ENCODE data around the gene BICRAL.
A peak's percentile ranks its signal among the peaks of the same experiment; 100 is the strongest.
"Not testable (repeated sequence)": the region's sequence is repeated elsewhere in the genome, so short reads cannot be mapped to it uniquely, and the experiment has no call there.

Gene BICRAL

DNA sequence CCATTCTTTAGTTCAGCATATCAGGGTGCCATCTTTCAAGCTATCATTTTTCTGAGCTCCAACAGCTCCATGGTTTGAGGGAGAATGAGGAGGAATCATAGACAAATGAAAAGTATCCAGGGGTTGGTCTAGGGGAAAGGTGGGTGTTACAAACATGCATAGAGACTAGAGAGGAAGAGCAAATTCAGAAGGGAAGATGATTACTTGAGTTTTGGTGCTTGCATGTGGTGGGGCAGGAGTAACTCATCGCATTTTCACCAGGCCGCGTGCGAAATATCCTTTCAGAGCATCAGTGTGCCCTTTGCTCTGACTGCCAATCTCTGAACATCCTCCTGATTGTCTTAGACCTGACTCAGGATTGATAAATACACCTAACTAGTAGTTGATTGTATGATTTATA is 7.7 kb upstream of the BICRAL start:
- H3K4me2 ChIP-seq (ENCODE audit: low read length), result peak overlapping the region; percentile 95
- TF ChIP-seq, protein P1, sequence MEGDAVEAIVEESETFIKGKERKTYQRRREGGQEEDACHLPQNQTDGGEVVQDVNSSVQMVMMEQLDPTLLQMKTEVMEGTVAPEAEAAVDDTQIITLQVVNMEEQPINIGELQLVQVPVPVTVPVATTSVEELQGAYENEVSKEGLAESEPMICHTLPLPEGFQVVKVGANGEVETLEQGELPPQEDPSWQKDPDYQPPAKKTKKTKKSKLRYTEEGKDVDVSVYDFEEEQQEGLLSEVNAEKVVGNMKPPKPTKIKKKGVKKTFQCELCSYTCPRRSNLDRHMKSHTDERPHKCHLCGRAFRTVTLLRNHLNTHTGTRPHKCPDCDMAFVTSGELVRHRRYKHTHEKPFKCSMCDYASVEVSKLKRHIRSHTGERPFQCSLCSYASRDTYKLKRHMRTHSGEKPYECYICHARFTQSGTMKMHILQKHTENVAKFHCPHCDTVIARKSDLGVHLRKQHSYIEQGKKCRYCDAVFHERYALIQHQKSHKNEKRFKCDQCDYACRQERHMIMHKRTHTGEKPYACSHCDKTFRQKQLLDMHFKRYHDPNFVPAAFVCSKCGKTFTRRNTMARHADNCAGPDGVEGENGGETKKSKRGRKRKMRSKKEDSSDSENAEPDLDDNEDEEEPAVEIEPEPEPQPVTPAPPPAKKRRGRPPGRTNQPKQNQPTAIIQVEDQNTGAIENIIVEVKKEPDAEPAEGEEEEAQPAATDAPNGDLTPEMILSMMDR (IDR thresholded peaks at IDR 0.05; ENCODE audit: low read depth, low read length, poor library complexity, severe bottlenecking), result no peak
- TF ChIP-seq EZH2phosphoT487 (IDR thresholded peaks at IDR 0.05; ENCODE audit: borderline replicate concordance, low read length), result no peak
- peak overlapping the region; percentile 99 for H3K27ac ChIP-seq (ENCODE audit: low read depth, low read length)
- H3K4me1 ChIP-seq (ENCODE audit: control insufficient read depth, low read length), result peaks cover 98% of the 10 kb centered on the region
- peaks cover 47% of the 10 kb centered on the region for H3K79me2 ChIP-seq (ENCODE audit: control insufficient read depth, low read length)
- peak overlapping the region; percentile 67 for H3K4me3 ChIP-seq (ENCODE audit: low read length)
- peaks cover 10% of the 10 kb centered on the region; the same call in 1 of the 2 replicates for H3K36me3 ChIP-seq (ENCODE audit: control insufficient read depth, low read length)
- no peaks in the 10 kb centered on the region for H3K9me3 ChIP-seq (ENCODE audit: control insufficient read depth, insufficient read depth, low read length)
- no peaks in the 10 kb centered on the region for H4K20me1 ChIP-seq (ENCODE audit: control insufficient read depth, insufficient read depth, low read depth, low read length)
- no peaks in the 10 kb centered on the region for H3K9me2 ChIP-seq (replicated peaks; ENCODE audit: control insufficient read depth, low read length)
- peaks cover 66% of the 10 kb centered on the region for H3F3A ChIP-seq (ENCODE audit: control insufficient read depth, insufficient read depth)
- no peaks in the 10 kb centered on the region for H3K27me3 ChIP-seq (ENCODE audit: control insufficient read depth, low read length)

GRCh38 chr6:42774821-42775487 is 6.9 kb upstream of the BICRAL start:
- peak overlapping the region; percentile 95 for H3K4me2 ChIP-seq (ENCODE audit: low read length)
- H3K27ac ChIP-seq (ENCODE audit: low read depth, low read length), result peak overlapping the region; percentile 99

GRCh38 chr6:42777126-42777822 is 4.6 kb upstream of the BICRAL start:
- Histone ChIP-seq H3K36me3 (ENCODE audit: control insufficient read depth, low read length) (peaks cover 10% of the 10 kb centered on the region; the same call in 1 of the 2 replicates), H3K27me3 (ENCODE audit: control insufficient read depth, low read length) (no peaks in the 10 kb centered on the region), H3K4me3 (ENCODE audit: low read length) (peak overlapping the region; percentile 56), H3K9me2 (replicated peaks; ENCODE audit: control insufficient read depth, low read length) (no peaks in the 10 kb centered on the region), H3K79me2 (ENCODE audit: control insufficient read depth, low read length) (peaks cover 60% of the 10 kb centered on the region), H3K9me3 (ENCODE audit: control insufficient read depth, insufficient read depth, low read length) (no peaks in the 10 kb centered on the region), H4K20me1 (ENCODE audit: control insufficient read depth, insufficient read depth, low read depth, low read length) (no peaks in the 10 kb centered on the region), H3K27ac (ENCODE audit: low read depth, low read length) (peak overlapping the region; percentile 99), H3F3A (ENCODE audit: control insufficient read depth, insufficient read depth) (peaks cover 63% of the 10 kb centered on the region), H3K4me1 (ENCODE audit: control insufficient read depth, low read length) (peaks cover 90% of the 10 kb centered on the region), H3K4me2 (ENCODE audit: low read length) (peak overlapping the region; percentile 88)
- TF ChIP-seq EZH2phosphoT487 (IDR thresholded peaks at IDR 0.05; ENCODE audit: borderline replicate concordance, low read length), result no peak
- TF ChIP-seq, protein P1 (IDR thresholded peaks at IDR 0.05; ENCODE audit: low read depth, low read length, poor library complexity, severe bottlenecking), result no peak

More at GRCh38 chr6:42774821-42775487, 6.9 kb upstream of the BICRAL start:
- not testable (repeated sequence) for H3K9me2 ChIP-seq (replicated peaks; ENCODE audit: control insufficient read depth, low read length); H3K27me3 ChIP-seq (ENCODE audit: control insufficient read depth, low read length); H3K9me3 ChIP-seq (ENCODE audit: control insufficient read depth, insufficient read depth, low read length); H4K20me1 ChIP-seq (ENCODE audit: control insufficient read depth, insufficient read depth, low read depth, low read length)
- Histone ChIP-seq H3K4me3 (ENCODE audit: low read length) (peak overlapping the region; percentile 67), H3F3A (ENCODE audit: control insufficient read depth, insufficient read depth) (peaks cover 68% of the 10 kb centered on the region), H3K4me1 (ENCODE audit: control insufficient read depth, low read length) (peaks cover 98% of the 10 kb centered on the region), H3K79me2 (ENCODE audit: control insufficient read depth, low read length) (peaks cover 55% of the 10 kb centered on the region), H3K36me3 (ENCODE audit: control insufficient read depth, low read length) (peaks cover 10% of the 10 kb centered on the region; the same call in 1 of the 2 replicates)

- Histone ChIP-seq H3K4me3 (ENCODE audit: low read length) (peak overlapping the region; percentile 74), H3F3A (ENCODE audit: control insufficient read depth, insufficient read depth) (peaks cover 60% of the 10 kb centered on the region), H4K20me1 (ENCODE audit: control insufficient read depth, insufficient read depth, low read depth, low read length) (no peaks in the 10 kb centered on the region), H3K27me3 (ENCODE audit: control insufficient read depth, low read length) (no peaks in the 10 kb centered on the region), H3K79me2 (ENCODE audit: control insufficient read depth, low read length) (peaks cover 60% of the 10 kb centered on the region), H3K9me3 (ENCODE audit: control insufficient read depth, insufficient read depth, low read length) (no peaks in the 10 kb centered on the region), H3K36me3 (ENCODE audit: control insufficient read depth, low read length) (peaks cover 16% of the 10 kb centered on the region), H3K4me2 (ENCODE audit: low read length) (peak overlapping the region; percentile 88), H3K4me1 (ENCODE audit: control insufficient read depth, low read length) (peaks cover 81% of the 10 kb centered on the region), H3K27ac (ENCODE audit: low read depth, low read length) (peak overlapping the region; percentile 99), H3K9me2 (replicated peaks; ENCODE audit: control insufficient read depth, low read length) (no peaks in the 10 kb centered on the region)
- TF ChIP-seq, protein P1 (IDR thresholded peaks at IDR 0.05; ENCODE audit: low read depth, low read length, poor library complexity, severe bottlenecking), result no peak
- no peak for TF ChIP-seq EZH2phosphoT487 (IDR thresholded peaks at IDR 0.05; ENCODE audit: borderline replicate concordance, low read length)
Observed at GRCh38 chr6:42778122-42778521, 3.7 kb upstream of the BICRAL start.
